ENCODE results near the gene FGD4. TPM values are rescaled to one million over a fixed set of nuclear protein-coding genes. Genes with fewer than 3 reads are reported as not detected.

FGD4 gene
- total and polyA plus RNA-seq, 9 of the 15 experiments (the other 6 are each of a cell fraction or from before 2014, with no cell fraction given) = 0.05 to 0.51 (median 0.27) TPM

GRCh38 chr12:32661706-32662105 lies 262.3 kb downstream of the FGD4 start:
- no peaks in the 10 kb centered on the region for H4K20me1 ChIP-seq (replicated peaks; ENCODE audit: control insufficient read depth, insufficient read depth, low read length)
- no peak overlapping the region for H2AFZ ChIP-seq (ENCODE audit: low read depth, low read length)
- ChIA-PET POLR2A (no interaction called here), CTCF (ENCODE audit: low intra/inter-chr PET ratio) (no interaction called here)
- no peak overlapping the region for H3K4me3 ChIP-seq
- intact Hi-C loops (cut with micrococcal nuclease) (no loop called here), in situ Hi-C loops (cut with MboI) (no loop called here)
- ATAC-seq (no peak), DNase-seq (ENCODE audit: extremely low read depth in 1 of 4, low spot score in 3 of 4) (no peak), FAIRE-seq (no peak)
- no TSS peak for BruUV-seq (replicated peaks)
- TF ChIP-seq ZNF280A (IDR thresholded peaks at IDR 0.05; ENCODE audit: low read depth, partially characterized antibody) = no peak
- no peak for TF ChIP-seq ZNF586 (CRISPR knock-in tag; conservative IDR thresholded peaks at IDR 0.05)
- TF ChIP-seq ETS2 (tag; IDR thresholded peaks at IDR 0.05; ENCODE audit: borderline replicate concordance, poor library complexity, severe bottlenecking) = no peak
- TF ChIP-seq ZNF212 (CRISPR knock-in tag; IDR thresholded peaks at IDR 0.05) = no peak
- TF ChIP-seq E2F3 (CRISPR knock-in tag; IDR thresholded peaks at IDR 0.05) = no peak
- TF ChIP-seq EP300 (IDR thresholded peaks at IDR 0.05; ENCODE audit: low read length) = no peak
- TF ChIP-seq RFX1 (IDR thresholded peaks at IDR 0.05) = no peak
- TF ChIP-seq YY1 (IDR thresholded peaks at IDR 0.05; ENCODE audit: borderline replicate concordance in 1 of 3, control insufficient read depth in 1 of 3, extremely low read depth in 1 of 3, insufficient read depth in 3 of 3, insufficient read length in 1 of 3, insufficient replicate concordance in 2 of 3, low read depth in 1 of 3, low read length in 2 of 3) = no peak
- TF ChIP-seq ZBTB49 (CRISPR knock-in tag; IDR thresholded peaks at IDR 0.05; ENCODE audit: borderline replicate concordance) = no peak
- no peak for TF ChIP-seq MCM5 (IDR thresholded peaks at IDR 0.05; ENCODE audit: low read depth)
- TF ChIP-seq ZNF134 (CRISPR knock-in tag; conservative IDR thresholded peaks at IDR 0.05) = no peak
- no peak for TF ChIP-seq COPS2 (conservative IDR thresholded peaks at IDR 0.05)
- TF ChIP-seq NRF1 (conservative IDR thresholded peaks at IDR 0.05 in 1 of 2, IDR thresholded peaks at IDR 0.05 in 1 of 2) = no peak
- no peak for TF ChIP-seq HLTF (IDR thresholded peaks at IDR 0.05)
- TF ChIP-seq NFIC (IDR thresholded peaks at IDR 0.05) = no peak
- TF ChIP-seq GABPB2 (CRISPR knock-in tag; conservative IDR thresholded peaks at IDR 0.05) = no peak
- no peak for TF ChIP-seq CREB1 (IDR thresholded peaks at IDR 0.05)
- no peak for TF ChIP-seq CREB1 (CRISPR knock-in tag; IDR thresholded peaks at IDR 0.05)
- 5% methylated on average over 7 of the region's 7 CpGs for WGBS (ENCODE audit: insufficient coverage, low coverage, missing lambda C conversion rate)
- no peaks in the 10 kb centered on the region for H3K9me3 ChIP-seq (replicated peaks; ENCODE audit: control insufficient read depth, insufficient read depth, low read depth, low read length)
- H3K4me2 ChIP-seq (ENCODE audit: insufficient read depth, low read length) = no peak overlapping the region
- no peak overlapping the region for H3K27ac ChIP-seq (ENCODE audit: extremely low read depth, low read depth, low read length)
- H3K9ac ChIP-seq (ENCODE audit: insufficient read depth in 1 of 2, low read depth in 2 of 2, low read length in 2 of 2) = no peak overlapping the region
- H3K79me2 ChIP-seq (ENCODE audit: control insufficient read depth, insufficient read depth, low read length) = no peaks in the 10 kb centered on the region
- peaks cover 10 to 24% of the 10 kb centered on the region in 2 experiments; a peak in 3 of 5 replicates for H3K27me3 ChIP-seq (ENCODE audit: control insufficient read depth in 2 of 2, insufficient read depth in 2 of 2, low read length in 2 of 2)
- H3K4me1 ChIP-seq (replicated peaks in 1 of 2; ENCODE audit: control insufficient read depth in 2 of 2, insufficient read depth in 2 of 2, low read length in 2 of 2) = no peaks in the 10 kb centered on the region
- H3K36me3 ChIP-seq (ENCODE audit: control insufficient read depth, insufficient read depth, low read length) = no peaks in the 10 kb centered on the region
- H3K9me1 ChIP-seq (ENCODE audit: control insufficient read depth, insufficient read depth, low read length) = no peaks in the 10 kb centered on the region

All from K562 (cell line).